ENCODE measurements around the gene ACOX3. TPM values are rescaled to one million over a fixed set of nuclear protein-coding genes. Genes with fewer than 3 reads are reported as not detected.

Gene ACOX3
- total and polyA plus RNA-seq, 2 donors (not counting 1 experiment from before 2014, with no cell fraction given): 6.8 to 23.8 TPM

DNA sequence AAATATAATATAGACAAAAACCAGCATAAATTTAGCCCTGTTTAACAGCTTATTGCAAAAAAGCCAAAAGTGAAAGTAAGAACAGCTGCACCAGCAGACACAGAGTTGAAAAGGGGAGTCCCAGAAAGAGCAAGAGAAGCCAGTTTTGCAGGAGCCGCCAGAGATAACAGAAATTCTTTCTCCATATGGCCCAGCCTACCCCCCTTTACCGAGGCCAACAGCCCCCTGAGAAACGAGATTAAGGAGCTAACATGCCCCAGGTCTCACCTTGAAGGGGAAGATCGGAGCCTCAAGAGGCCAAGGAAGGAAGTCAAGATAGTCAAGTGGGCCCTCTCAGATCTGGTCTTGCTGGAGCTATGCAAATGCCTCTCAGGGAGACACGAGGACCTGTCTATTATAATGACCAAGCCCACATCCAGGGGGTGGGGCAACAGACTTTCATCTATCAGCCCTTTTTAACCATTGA, 4.8 kb downstream of the ACOX3 start:
- Histone ChIP-seq H3K9me3 (ENCODE audit: control insufficient read depth, insufficient read depth, low read depth, low read length) (no peaks in the 10 kb centered on the region), H3K4me3 (replicated peaks in 1 of 4; ENCODE audit: control extremely low read depth in 1 of 4, insufficient read depth in 1 of 4, low read depth in 3 of 4, low read length in 4 of 4) (peak overlapping the region; percentile 32 to 53 (median 48)), H3K36me3 (ENCODE audit: control insufficient read depth, insufficient read depth, low read length) (no peaks in the 10 kb centered on the region), H3K4me2 (ENCODE audit: extremely low read depth, insufficient read depth, low read length) (peak overlapping the region; percentile 89), H3K27ac (ENCODE audit: insufficient read depth, low read length) (peak overlapping the region; percentile 20), H3K9ac (ENCODE audit: insufficient read depth, low read length) (no peak overlapping the region), H2AFZ (ENCODE audit: low read length) (no peak overlapping the region), H3K4me1 (ENCODE audit: control insufficient read depth, extremely low read depth, insufficient read depth, low read length) (peaks cover 5% of the 10 kb centered on the region), H3K27me3 (ENCODE audit: control insufficient read depth, insufficient read depth, low read length) (no peaks in the 10 kb centered on the region), H4K20me1 (ENCODE audit: control insufficient read depth, extremely low read depth, insufficient read depth, low read length) (no peaks in the 10 kb centered on the region), H3K79me2 (ENCODE audit: control insufficient read depth, insufficient read depth, low read length) (peaks cover 13% of the 10 kb centered on the region)
- TF ChIP-seq, protein P1, sequence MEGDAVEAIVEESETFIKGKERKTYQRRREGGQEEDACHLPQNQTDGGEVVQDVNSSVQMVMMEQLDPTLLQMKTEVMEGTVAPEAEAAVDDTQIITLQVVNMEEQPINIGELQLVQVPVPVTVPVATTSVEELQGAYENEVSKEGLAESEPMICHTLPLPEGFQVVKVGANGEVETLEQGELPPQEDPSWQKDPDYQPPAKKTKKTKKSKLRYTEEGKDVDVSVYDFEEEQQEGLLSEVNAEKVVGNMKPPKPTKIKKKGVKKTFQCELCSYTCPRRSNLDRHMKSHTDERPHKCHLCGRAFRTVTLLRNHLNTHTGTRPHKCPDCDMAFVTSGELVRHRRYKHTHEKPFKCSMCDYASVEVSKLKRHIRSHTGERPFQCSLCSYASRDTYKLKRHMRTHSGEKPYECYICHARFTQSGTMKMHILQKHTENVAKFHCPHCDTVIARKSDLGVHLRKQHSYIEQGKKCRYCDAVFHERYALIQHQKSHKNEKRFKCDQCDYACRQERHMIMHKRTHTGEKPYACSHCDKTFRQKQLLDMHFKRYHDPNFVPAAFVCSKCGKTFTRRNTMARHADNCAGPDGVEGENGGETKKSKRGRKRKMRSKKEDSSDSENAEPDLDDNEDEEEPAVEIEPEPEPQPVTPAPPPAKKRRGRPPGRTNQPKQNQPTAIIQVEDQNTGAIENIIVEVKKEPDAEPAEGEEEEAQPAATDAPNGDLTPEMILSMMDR (conservative IDR thresholded peaks at IDR 0.05 in 1 of 2, IDR thresholded peaks at IDR 0.05 in 1 of 2; ENCODE audit: low read depth in 1 of 2, low read length in 2 of 2): no peak
- TF ChIP-seq EZH2 (IDR thresholded peaks at IDR 0.05; ENCODE audit: low read length, missing control alignments): no peak
- DNase-seq (ENCODE audit: low read depth in 2 of 2): peak in 1 of 2 donors; percentile 20

DNA sequence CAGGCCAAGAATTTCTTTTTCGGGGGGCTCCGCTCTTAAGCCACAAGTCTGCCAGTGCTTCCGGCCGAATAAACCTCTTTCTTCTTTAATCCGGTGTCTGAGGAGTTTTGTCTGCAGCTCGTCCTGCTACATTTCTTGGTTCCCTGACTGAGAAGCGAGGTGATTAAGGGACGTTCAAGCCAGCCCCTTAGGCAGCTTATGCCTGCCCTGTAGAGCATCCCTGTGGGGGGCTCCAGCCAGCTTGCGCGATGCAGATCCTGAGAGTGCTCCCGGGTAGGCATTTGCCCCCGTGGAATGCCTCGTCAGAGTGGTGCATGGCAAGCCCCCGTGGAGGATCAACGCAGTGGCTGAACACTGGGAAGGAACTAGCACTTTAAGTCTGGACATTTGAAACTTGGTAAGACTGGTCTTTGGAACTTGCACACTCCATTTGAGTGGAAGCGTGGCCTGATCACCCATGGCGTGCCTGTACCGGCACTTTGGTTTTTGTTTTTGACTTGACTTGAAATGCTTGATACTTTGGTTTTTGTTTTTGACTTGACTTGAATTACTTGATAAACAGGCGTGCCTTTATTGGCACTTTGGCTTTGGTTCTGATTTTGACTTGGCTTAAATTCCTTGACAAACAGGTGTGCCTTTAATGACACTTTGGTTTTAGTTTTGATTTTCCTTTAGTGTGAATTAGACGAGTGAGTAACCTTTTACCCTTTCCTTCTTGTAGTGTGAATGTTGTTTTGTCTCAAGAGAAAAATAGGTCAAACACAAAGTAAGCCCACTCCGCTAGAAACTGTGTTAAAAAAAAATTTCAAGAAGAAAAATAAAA, 6.1 kb downstream of the ACOX3 start:
- Histone ChIP-seq H3K27me3 (ENCODE audit: control insufficient read depth, insufficient read depth, low read length) (no peaks in the 10 kb centered on the region), H3K9ac (ENCODE audit: insufficient read depth, low read length) (no peak overlapping the region), H3K27ac (ENCODE audit: insufficient read depth, low read length) (no peak overlapping the region), H3K9me3 (ENCODE audit: control insufficient read depth, insufficient read depth, low read depth, low read length) (no peaks in the 10 kb centered on the region), H3K4me2 (ENCODE audit: extremely low read depth, insufficient read depth, low read length) (no peak overlapping the region), H3K79me2 (ENCODE audit: control insufficient read depth, insufficient read depth, low read length) (peaks cover 10% of the 10 kb centered on the region), H3K36me3 (ENCODE audit: control insufficient read depth, insufficient read depth, low read length) (no peaks in the 10 kb centered on the region), H3K4me1 (ENCODE audit: control insufficient read depth, extremely low read depth, insufficient read depth, low read length) (peaks cover 5% of the 10 kb centered on the region), H4K20me1 (ENCODE audit: control insufficient read depth, extremely low read depth, insufficient read depth, low read length) (no peaks in the 10 kb centered on the region), H3K4me3 (replicated peaks in 1 of 4; ENCODE audit: control extremely low read depth in 1 of 4, insufficient read depth in 1 of 4, low read depth in 3 of 4, low read length in 4 of 4) (no peak overlapping the region), H2AFZ (ENCODE audit: low read length) (no peak overlapping the region)
- no peak for DNase-seq (ENCODE audit: low read depth in 2 of 2)
- TF ChIP-seq, protein P1 (conservative IDR thresholded peaks at IDR 0.05 in 1 of 2, IDR thresholded peaks at IDR 0.05 in 1 of 2; ENCODE audit: low read depth in 1 of 2, low read length in 2 of 2): no peak
- TF ChIP-seq EZH2 (IDR thresholded peaks at IDR 0.05; ENCODE audit: low read length, missing control alignments): no peak

DNA sequence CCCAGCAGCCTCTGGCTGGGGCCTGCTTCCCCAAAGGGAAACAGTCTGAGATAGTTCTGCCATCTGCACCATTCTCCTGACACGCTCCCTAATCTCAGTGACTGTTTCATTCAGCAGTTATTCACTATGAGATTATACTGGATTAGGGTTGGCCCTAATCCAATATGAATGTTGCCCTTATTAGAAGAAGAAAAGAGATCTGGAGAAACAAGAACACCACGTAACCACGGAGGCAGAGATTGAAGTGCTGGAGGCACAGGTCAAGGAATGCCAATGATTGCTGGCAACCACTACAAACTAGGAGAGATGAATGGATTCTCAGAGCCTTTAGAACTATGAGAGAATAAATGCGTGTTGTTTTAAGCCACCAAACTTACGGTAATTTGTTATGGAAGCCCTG, 7.4 kb downstream of the ACOX3 start:
- TF ChIP-seq EZH2 (IDR thresholded peaks at IDR 0.05; ENCODE audit: low read length, missing control alignments): no peak
- TF ChIP-seq, protein P1 (conservative IDR thresholded peaks at IDR 0.05 in 1 of 2, IDR thresholded peaks at IDR 0.05 in 1 of 2; ENCODE audit: low read depth in 1 of 2, low read length in 2 of 2): no peak
- Histone ChIP-seq H2AFZ (ENCODE audit: low read length) (no peak overlapping the region), H3K9me3 (ENCODE audit: control insufficient read depth, insufficient read depth, low read depth, low read length) (no peaks in the 10 kb centered on the region), H3K4me3 (replicated peaks in 1 of 4; ENCODE audit: control extremely low read depth in 1 of 4, insufficient read depth in 1 of 4, low read depth in 3 of 4, low read length in 4 of 4) (no peak overlapping the region), H3K79me2 (ENCODE audit: control insufficient read depth, insufficient read depth, low read length) (peaks cover 2% of the 10 kb centered on the region), H3K9ac (ENCODE audit: insufficient read depth, low read length) (no peak overlapping the region), H3K4me1 (ENCODE audit: control insufficient read depth, extremely low read depth, insufficient read depth, low read length) (peaks cover 6% of the 10 kb centered on the region), H4K20me1 (ENCODE audit: control insufficient read depth, extremely low read depth, insufficient read depth, low read length) (no peaks in the 10 kb centered on the region), H3K4me2 (ENCODE audit: extremely low read depth, insufficient read depth, low read length) (no peak overlapping the region), H3K27me3 (ENCODE audit: control insufficient read depth, insufficient read depth, low read length) (no peaks in the 10 kb centered on the region), H3K27ac (ENCODE audit: insufficient read depth, low read length) (no peak overlapping the region), H3K36me3 (ENCODE audit: control insufficient read depth, insufficient read depth, low read length) (no peaks in the 10 kb centered on the region)
- DNase-seq (ENCODE audit: low read depth in 2 of 2): no peak

Measured in fibroblast of lung (primary cell).